ENCODE data around the gene MAP1A. TPM values are rescaled to one million over a fixed set of nuclear protein-coding genes. Genes with fewer than 3 reads are reported as not detected.

Gene MAP1A
- total RNA-seq, 1 donor from 2014 or later = 16.9 TPM

DNA sequence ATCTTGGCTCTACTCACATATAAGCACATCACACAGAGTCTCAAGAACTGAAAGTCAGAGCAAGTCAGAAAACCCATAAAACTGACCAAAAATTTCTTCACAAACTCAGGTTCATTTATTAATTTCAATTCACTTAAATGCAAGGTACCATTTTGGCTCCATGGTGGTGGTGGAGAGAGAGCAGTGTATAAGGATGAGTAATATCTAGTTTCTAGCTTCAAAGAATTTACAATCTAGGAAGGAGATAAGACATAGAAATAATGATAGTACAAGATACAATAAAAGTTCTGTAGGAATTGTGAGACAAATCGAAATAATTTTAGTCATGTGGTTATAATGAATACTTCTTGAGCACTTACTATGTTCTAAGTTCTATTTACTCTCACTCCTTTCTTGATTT, 17.8 kb upstream of the MAP1A start:
- Histone ChIP-seq H3K27me3 (no peaks in the 10 kb centered on the region), H3K9me3 (no peaks in the 10 kb centered on the region), H3K36me3 (no peaks in the 10 kb centered on the region), H3K27ac (no peak overlapping the region), H3K4me3 (no peak overlapping the region), H3K4me1 (no peaks in the 10 kb centered on the region)
- intact Hi-C loops (cut with DNase I) = no loop called here
- TF ChIP-seq, protein P1, sequence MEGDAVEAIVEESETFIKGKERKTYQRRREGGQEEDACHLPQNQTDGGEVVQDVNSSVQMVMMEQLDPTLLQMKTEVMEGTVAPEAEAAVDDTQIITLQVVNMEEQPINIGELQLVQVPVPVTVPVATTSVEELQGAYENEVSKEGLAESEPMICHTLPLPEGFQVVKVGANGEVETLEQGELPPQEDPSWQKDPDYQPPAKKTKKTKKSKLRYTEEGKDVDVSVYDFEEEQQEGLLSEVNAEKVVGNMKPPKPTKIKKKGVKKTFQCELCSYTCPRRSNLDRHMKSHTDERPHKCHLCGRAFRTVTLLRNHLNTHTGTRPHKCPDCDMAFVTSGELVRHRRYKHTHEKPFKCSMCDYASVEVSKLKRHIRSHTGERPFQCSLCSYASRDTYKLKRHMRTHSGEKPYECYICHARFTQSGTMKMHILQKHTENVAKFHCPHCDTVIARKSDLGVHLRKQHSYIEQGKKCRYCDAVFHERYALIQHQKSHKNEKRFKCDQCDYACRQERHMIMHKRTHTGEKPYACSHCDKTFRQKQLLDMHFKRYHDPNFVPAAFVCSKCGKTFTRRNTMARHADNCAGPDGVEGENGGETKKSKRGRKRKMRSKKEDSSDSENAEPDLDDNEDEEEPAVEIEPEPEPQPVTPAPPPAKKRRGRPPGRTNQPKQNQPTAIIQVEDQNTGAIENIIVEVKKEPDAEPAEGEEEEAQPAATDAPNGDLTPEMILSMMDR (IDR thresholded peaks at IDR 0.05) = no peak
- TF ChIP-seq POLR2AphosphoS5 (IDR thresholded peaks at IDR 0.05; ENCODE audit: insufficient read depth in 1 of 2, low read depth in 1 of 2) = no peak
- TF ChIP-seq POLR2A (IDR thresholded peaks at IDR 0.05) = no peak
- DNase-seq (ENCODE audit: extremely low spot score in 2 of 2) = no peak

DNA sequence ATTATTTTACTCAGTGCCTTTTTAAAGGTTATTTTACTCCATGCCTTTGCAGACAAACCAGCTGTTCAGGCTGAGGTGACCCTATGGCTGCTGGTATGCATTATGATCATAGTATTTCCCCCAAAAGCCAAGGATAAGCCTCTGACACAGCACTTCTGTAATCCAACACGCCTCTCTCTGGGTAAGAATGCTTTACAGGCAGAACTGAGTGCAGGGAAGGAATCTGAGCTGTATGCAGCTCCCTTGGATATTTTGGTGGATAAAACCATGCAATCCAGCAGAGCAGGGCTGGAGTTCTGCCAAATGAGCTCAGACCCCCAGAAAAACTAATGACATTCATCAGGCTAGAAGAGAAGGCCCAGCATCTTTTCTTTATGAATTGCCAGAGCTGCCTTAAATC, 11.7 kb upstream of the MAP1A start:
- Histone ChIP-seq H3K27ac (no peak overlapping the region), H3K4me3 (no peak overlapping the region), H3K27me3 (no peaks in the 10 kb centered on the region), H3K36me3 (no peaks in the 10 kb centered on the region), H3K4me1 (peaks cover 21% of the 10 kb centered on the region), H3K9me3 (no peaks in the 10 kb centered on the region)
- TF ChIP-seq POLR2AphosphoS5 (IDR thresholded peaks at IDR 0.05; ENCODE audit: insufficient read depth in 1 of 2, low read depth in 1 of 2) = no peak
- no peak for TF ChIP-seq POLR2A (IDR thresholded peaks at IDR 0.05)
- TF ChIP-seq, protein P1 (IDR thresholded peaks at IDR 0.05) = no peak
- no peak for DNase-seq (ENCODE audit: extremely low spot score in 2 of 2)
- intact Hi-C loops (cut with DNase I) = no loop called here

DNA sequence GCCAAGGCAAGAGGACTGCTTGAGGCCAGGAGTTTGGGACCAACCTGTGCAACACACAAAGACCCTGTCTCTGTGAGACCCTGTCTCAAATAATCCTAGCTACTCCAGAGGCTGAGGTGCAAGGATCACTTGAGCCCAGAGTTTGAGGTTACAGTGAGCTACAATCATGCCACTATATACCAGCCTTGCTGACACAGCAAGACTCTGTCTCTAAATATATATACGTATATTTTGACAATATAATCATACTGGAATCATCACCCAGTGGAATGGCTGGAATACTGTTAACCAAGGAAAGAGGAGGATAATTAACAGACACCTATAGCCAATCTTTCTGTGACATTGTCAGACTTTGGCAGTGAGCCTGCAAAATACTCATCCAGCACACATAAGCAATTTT, 9.0 kb upstream of the MAP1A start:
- no peak for DNase-seq (ENCODE audit: extremely low spot score in 2 of 2)
- TF ChIP-seq, protein P1 (IDR thresholded peaks at IDR 0.05) = no peak
- TF ChIP-seq POLR2A (IDR thresholded peaks at IDR 0.05) (no peak), POLR2AphosphoS5 (IDR thresholded peaks at IDR 0.05; ENCODE audit: insufficient read depth in 1 of 2, low read depth in 1 of 2) (no peak)
- no peaks in the 10 kb centered on the region for H3K27me3 ChIP-seq
- peak overlapping the region; percentile 88 for H3K27ac ChIP-seq
- H3K4me1 ChIP-seq = peaks cover 29% of the 10 kb centered on the region
- no peak overlapping the region for H3K4me3 ChIP-seq
- no peaks in the 10 kb centered on the region for H3K36me3 ChIP-seq
- intact Hi-C loops (cut with DNase I) = no loop called here
- H3K9me3 ChIP-seq = no peaks in the 10 kb centered on the region

DNA sequence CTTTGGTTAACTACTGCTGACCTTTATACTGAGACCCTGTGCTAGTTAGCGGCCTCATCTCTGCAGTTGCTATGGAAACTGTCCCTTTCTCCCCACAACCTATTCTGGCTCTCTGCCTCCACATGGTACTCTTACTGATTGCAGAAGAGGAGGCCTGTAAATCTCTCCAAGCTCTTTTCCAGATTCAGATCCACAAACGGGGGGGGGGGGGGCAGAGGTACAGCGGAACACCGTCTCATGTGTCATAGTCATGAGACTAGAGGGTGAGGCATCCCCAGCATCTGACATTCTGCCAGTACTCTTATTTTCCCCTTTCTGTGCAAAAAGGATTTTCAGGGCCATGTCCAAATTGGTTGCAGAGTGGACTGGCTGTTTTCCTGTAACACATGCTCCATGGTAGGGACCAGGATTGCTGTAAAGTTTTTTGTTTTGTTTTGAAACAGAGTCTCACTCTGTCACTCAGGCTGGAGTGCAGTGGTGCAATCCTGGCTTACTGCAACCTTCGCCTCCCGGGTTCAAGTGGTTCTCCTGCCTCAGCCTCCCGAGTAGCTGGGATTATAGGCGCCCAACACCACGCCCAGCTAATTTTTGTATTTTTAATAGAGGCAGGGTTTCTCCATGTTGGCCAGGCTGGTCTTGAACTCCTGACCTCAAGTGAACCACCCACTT, 8.3 kb upstream of the MAP1A start:
- H3K27ac ChIP-seq = peak overlapping the region; percentile 88
- peak in 1 of 2 donors; percentile 46 for TF ChIP-seq POLR2AphosphoS5 (IDR thresholded peaks at IDR 0.05; ENCODE audit: insufficient read depth in 1 of 2, low read depth in 1 of 2)
- TF ChIP-seq, protein P1 (IDR thresholded peaks at IDR 0.05) = no peak
- H3K27me3 ChIP-seq = no peaks in the 10 kb centered on the region
- H3K9me3 ChIP-seq = no peaks in the 10 kb centered on the region
- H3K4me3 ChIP-seq = peak overlapping the region; percentile 56 to 67
- peaks cover 29% of the 10 kb centered on the region for H3K4me1 ChIP-seq
- intact Hi-C loops (cut with DNase I) = no loop called here
- DNase-seq (ENCODE audit: extremely low spot score in 2 of 2) = no peak
- no peaks in the 10 kb centered on the region for H3K36me3 ChIP-seq

DNA sequence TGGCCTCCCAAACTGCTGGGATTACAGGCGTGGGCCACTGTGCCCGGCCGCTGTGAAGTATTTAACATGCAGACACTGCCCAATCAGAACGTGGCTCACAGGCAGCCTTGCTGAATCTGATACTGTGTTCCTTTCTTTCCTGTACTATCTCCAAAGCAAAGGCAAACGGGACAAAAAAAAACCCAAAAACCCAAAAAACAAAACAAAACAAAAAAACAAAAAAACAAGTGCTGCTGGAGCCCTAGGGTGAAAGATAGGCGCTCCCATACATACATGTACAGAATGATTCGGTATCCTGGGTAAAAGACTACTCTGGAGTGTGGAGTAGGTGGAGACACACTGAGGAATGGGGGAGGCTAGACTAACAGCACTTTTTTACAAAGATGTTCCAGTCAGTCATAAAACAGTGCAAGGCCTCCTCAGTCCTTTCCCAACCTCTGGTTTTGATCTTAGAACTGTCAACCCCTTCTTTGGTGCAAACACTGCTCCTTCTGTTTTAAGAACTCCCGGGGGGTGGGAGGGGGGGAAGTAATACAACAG, 7.7 kb upstream of the MAP1A start:
- Histone ChIP-seq H3K27ac (peak overlapping the region; percentile 88), H3K4me3 (peak overlapping the region; percentile 56 to 67), H3K9me3 (no peaks in the 10 kb centered on the region), H3K36me3 (no peaks in the 10 kb centered on the region), H3K4me1 (peaks cover 29% of the 10 kb centered on the region), H3K27me3 (no peaks in the 10 kb centered on the region)
- no peak for DNase-seq (ENCODE audit: extremely low spot score in 2 of 2)
- TF ChIP-seq POLR2A (IDR thresholded peaks at IDR 0.05) = no peak
- TF ChIP-seq POLR2AphosphoS5 (IDR thresholded peaks at IDR 0.05; ENCODE audit: insufficient read depth in 1 of 2, low read depth in 1 of 2) = no peak
- TF ChIP-seq, protein P1 (IDR thresholded peaks at IDR 0.05) = no peak
- intact Hi-C loops (cut with DNase I) = no loop called here

Data from vagina (tissue), 2 donors.